Measurements from ENCODE around the gene LMTK3. TPM values are rescaled to one million over a fixed set of nuclear protein-coding genes. Genes with fewer than 3 reads are reported as not detected.
A peak's percentile ranks its signal among the peaks of the same experiment; 100 is the strongest.

LMTK3 gene
- total and polyA plus RNA-seq, 2 experiments from 2014 or later = 1.6 to 11.8 TPM

DNA sequence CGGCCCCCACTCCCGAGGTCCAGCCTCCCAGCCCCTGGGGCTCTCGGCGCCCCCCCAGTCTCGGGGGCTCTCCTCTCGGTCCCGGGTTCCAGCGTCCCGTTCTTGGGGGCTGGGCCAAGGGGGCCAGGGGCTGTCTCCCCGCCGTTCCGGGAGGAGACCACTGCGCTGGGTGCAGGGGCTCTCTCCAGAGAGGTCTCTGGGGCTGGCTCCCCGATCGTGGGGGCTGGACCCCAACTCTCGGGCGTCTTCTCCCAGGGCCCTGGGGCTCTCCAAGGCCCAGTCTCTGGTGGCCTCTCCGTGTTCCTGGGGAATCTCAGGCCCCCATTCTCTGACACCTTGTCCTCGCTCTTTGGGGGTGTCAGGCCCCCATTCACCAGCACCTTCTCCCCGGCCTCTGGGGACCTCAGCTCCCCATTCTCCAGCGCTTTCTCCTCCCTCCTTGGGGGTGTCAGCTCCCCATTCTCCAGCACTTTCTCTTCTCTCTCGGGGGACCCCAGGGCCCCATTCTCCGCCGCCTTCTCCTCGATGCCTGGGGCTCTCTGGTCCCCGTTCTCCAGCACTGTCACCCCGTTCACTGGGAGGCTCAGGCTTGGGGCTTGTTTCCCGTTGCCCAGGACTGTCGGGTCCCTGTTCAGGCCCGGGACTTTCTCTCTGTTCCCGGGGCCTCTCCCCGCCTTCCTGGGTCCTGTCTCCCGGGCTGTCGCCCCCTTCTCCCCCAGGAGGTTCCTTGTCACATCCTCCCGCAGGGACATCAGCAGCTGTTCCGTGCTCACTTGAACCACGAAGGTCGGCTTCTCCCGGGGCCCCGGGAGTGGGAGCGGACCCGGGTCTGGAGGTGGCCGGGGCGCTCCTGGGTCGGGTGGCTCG, 13.7 kb downstream of the LMTK3 start:
- Mint-ChIP-seq H3K27ac (no peak overlapping the region), H3K27me3 (ENCODE audit: insufficient read depth, low read depth, poor library complexity) (peaks cover 11% of the 10 kb centered on the region), H3K4me1 (peaks cover 17% of the 10 kb centered on the region), H3K4me3 (no peak overlapping the region), H3K9me3 (no peaks in the 10 kb centered on the region; the same call in 2 of the 3 replicates), H3K36me3 (ENCODE audit: low read depth) (no peaks in the 10 kb centered on the region; the same call in 1 of the 3 replicates)
- ATAC-seq (no peak), DNase-seq (ENCODE audit: low spot score) (peak; percentile 3)
- Histone ChIP-seq H3K4me3 (no peak overlapping the region), H3K4me2 (no peak overlapping the region), H3K9me2 (ENCODE audit: insufficient read depth) (no peaks in the 10 kb centered on the region), H3K4me1 (ENCODE audit: insufficient read depth) (peaks cover 11% of the 10 kb centered on the region; the same call in 1 of the 2 replicates), H3F3A (replicated peaks; ENCODE audit: low read depth) (peaks cover 18% of the 10 kb centered on the region), H3K36me3 (ENCODE audit: insufficient read depth) (no peaks in the 10 kb centered on the region), H3K79me2 (replicated peaks; ENCODE audit: insufficient read depth) (no peaks in the 10 kb centered on the region), H3K27me3 (ENCODE audit: insufficient read depth) (0 out of 2 replicates have a peak, but pooled peaks cover 2% of the 10 kb centered on the region), H4K20me1 (replicated peaks; ENCODE audit: insufficient read depth) (no peaks in the 10 kb centered on the region; the same call in 1 of the 2 replicates), H3K27ac (ENCODE audit: low read depth) (no peak overlapping the region), H2AFZ (no peak overlapping the region)
- no peak for TF ChIP-seq NANOG (IDR thresholded peaks at IDR 0.05; ENCODE audit: borderline replicate concordance)
- TF ChIP-seq, protein P1, sequence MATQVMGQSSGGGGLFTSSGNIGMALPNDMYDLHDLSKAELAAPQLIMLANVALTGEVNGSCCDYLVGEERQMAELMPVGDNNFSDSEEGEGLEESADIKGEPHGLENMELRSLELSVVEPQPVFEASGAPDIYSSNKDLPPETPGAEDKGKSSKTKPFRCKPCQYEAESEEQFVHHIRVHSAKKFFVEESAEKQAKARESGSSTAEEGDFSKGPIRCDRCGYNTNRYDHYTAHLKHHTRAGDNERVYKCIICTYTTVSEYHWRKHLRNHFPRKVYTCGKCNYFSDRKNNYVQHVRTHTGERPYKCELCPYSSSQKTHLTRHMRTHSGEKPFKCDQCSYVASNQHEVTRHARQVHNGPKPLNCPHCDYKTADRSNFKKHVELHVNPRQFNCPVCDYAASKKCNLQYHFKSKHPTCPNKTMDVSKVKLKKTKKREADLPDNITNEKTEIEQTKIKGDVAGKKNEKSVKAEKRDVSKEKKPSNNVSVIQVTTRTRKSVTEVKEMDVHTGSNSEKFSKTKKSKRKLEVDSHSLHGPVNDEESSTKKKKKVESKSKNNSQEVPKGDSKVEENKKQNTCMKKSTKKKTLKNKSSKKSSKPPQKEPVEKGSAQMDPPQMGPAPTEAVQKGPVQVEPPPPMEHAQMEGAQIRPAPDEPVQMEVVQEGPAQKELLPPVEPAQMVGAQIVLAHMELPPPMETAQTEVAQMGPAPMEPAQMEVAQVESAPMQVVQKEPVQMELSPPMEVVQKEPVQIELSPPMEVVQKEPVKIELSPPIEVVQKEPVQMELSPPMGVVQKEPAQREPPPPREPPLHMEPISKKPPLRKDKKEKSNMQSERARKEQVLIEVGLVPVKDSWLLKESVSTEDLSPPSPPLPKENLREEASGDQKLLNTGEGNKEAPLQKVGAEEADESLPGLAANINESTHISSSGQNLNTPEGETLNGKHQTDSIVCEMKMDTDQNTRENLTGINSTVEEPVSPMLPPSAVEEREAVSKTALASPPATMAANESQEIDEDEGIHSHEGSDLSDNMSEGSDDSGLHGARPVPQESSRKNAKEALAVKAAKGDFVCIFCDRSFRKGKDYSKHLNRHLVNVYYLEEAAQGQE (IDR thresholded peaks at IDR 0.05; ENCODE audit: unreplicated experiment) = no peak
- TF ChIP-seq CREB1 (CRISPR knock-in tag; IDR thresholded peaks at IDR 0.05; ENCODE audit: low read depth) = no peak
- TF ChIP-seq STAT1 (IDR thresholded peaks at IDR 0.05; ENCODE audit: unreplicated experiment) = no peak
- no peak for TF ChIP-seq ZNF114 (CRISPR knock-in tag; IDR thresholded peaks at IDR 0.05)
- TF ChIP-seq EZH2phosphoT487 (IDR thresholded peaks at IDR 0.05; ENCODE audit: unreplicated experiment) = no peak
- no peak for TF ChIP-seq ZNF331 (CRISPR knock-in tag; IDR thresholded peaks at IDR 0.05; ENCODE audit: low read depth)
- TF ChIP-seq POLR2AphosphoS5 (IDR thresholded peaks at IDR 0.05; ENCODE audit: low read depth) = no peak
- TF ChIP-seq, protein P2, sequence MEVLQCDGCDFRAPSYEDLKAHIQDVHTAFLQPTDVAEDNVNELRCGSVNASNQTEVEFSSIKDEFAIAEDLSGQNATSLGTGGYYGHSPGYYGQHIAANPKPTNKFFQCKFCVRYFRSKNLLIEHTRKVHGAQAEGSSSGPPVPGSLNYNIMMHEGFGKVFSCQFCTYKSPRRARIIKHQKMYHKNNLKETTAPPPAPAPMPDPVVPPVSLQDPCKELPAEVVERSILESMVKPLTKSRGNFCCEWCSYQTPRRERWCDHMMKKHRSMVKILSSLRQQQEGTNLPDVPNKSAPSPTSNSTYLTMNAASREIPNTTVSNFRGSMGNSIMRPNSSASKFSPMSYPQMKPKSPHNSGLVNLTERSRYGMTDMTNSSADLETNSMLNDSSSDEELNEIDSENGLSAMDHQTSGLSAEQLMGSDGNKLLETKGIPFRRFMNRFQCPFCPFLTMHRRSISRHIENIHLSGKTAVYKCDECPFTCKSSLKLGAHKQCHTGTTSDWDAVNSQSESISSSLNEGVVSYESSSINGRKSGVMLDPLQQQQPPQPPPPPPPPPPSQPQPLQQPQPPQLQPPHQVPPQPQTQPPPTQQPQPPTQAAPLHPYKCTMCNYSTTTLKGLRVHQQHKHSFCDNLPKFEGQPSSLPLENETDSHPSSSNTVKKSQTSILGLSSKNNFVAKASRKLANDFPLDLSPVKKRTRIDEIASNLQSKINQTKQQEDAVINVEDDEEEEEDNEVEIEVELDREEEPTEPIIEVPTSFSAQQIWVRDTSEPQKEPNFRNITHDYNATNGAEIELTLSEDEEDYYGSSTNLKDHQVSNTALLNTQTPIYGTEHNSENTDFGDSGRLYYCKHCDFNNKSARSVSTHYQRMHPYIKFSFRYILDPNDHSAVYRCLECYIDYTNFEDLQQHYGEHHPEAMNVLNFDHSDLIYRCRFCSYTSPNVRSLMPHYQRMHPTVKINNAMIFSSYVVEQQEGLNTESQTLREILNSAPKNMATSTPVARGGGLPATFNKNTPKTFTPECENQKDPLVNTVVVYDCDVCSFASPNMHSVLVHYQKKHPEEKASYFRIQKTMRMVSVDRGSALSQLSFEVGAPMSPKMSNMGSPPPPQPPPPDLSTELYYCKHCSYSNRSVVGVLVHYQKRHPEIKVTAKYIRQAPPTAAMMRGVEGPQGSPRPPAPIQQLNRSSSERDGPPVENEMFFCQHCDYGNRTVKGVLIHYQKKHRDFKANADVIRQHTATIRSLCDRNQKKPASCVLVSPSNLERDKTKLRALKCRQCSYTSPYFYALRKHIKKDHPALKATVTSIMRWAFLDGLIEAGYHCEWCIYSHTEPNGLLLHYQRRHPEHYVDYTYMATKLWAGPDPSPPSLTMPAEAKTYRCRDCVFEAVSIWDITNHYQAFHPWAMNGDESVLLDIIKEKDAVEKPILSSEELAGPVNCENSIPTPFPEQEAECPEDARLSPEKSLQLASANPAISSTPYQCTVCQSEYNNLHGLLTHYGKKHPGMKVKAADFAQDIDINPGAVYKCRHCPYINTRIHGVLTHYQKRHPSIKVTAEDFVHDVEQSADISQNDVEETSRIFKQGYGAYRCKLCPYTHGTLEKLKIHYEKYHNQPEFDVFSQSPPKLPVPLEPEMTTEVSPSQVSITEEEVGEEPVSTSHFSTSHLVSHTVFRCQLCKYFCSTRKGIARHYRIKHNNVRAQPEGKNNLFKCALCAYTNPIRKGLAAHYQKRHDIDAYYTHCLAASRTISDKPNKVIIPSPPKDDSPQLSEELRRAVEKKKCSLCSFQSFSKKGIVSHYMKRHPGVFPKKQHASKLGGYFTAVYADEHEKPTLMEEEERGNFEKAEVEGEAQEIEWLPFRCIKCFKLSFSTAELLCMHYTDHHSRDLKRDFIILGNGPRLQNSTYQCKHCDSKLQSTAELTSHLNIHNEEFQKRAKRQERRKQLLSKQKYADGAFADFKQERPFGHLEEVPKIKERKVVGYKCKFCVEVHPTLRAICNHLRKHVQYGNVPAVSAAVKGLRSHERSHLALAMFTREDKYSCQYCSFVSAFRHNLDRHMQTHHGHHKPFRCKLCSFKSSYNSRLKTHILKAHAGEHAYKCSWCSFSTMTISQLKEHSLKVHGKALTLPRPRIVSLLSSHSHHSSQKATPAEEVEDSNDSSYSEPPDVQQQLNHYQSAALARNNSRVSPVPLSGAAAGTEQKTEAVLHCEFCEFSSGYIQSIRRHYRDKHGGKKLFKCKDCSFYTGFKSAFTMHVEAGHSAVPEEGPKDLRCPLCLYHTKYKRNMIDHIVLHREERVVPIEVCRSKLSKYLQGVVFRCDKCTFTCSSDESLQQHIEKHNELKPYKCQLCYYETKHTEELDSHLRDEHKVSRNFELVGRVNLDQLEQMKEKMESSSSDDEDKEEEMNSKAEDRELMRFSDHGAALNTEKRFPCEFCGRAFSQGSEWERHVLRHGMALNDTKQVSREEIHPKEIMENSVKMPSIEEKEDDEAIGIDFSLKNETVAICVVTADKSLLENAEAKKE (CRISPR knock-in tag; IDR thresholded peaks at IDR 0.05) = no peak
- TF ChIP-seq, protein P3, sequence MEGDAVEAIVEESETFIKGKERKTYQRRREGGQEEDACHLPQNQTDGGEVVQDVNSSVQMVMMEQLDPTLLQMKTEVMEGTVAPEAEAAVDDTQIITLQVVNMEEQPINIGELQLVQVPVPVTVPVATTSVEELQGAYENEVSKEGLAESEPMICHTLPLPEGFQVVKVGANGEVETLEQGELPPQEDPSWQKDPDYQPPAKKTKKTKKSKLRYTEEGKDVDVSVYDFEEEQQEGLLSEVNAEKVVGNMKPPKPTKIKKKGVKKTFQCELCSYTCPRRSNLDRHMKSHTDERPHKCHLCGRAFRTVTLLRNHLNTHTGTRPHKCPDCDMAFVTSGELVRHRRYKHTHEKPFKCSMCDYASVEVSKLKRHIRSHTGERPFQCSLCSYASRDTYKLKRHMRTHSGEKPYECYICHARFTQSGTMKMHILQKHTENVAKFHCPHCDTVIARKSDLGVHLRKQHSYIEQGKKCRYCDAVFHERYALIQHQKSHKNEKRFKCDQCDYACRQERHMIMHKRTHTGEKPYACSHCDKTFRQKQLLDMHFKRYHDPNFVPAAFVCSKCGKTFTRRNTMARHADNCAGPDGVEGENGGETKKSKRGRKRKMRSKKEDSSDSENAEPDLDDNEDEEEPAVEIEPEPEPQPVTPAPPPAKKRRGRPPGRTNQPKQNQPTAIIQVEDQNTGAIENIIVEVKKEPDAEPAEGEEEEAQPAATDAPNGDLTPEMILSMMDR (conservative IDR thresholded peaks at IDR 0.05; ENCODE audit: low read depth in 2 of 2) = no peak
- no peak for TF ChIP-seq JUNB (IDR thresholded peaks at IDR 0.05; ENCODE audit: unreplicated experiment)
- no peak for TF ChIP-seq EZH2 (IDR thresholded peaks at IDR 0.05; ENCODE audit: low read depth, unreplicated experiment)
- TF ChIP-seq, protein P4, sequence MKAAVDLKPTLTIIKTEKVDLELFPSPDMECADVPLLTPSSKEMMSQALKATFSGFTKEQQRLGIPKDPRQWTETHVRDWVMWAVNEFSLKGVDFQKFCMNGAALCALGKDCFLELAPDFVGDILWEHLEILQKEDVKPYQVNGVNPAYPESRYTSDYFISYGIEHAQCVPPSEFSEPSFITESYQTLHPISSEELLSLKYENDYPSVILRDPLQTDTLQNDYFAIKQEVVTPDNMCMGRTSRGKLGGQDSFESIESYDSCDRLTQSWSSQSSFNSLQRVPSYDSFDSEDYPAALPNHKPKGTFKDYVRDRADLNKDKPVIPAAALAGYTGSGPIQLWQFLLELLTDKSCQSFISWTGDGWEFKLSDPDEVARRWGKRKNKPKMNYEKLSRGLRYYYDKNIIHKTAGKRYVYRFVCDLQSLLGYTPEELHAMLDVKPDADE (IDR thresholded peaks at IDR 0.05) = no peak

Measured in GM23338 (cell line).